ENCODE data around the gene DCDC2C.

Gene DCDC2C

GRCh38 chr2:3674066-3674845 lies 29.1 kb upstream of the DCDC2C start:
- DNase-seq = no peak

DNA sequence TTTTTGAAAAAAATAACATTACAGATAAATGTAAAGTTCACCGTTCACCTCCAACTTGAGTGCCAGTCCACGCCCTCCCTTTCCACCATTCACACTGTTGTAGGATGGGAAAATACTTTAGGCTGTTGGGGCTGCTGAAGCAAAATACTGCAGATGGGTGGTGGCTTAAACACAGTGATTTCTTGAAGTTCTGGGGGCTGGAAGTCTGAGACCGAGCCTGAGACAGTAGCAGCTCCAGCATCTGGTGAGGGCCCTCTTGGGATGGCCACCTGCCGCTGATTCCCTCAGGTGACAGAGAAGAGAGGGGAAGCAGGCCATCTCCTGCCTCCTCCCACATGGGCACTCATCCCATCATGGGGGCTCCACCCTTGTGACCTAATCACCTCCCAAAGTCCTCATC lies 27.7 kb upstream of the DCDC2C start:
- no peak for DNase-seq

DNA sequence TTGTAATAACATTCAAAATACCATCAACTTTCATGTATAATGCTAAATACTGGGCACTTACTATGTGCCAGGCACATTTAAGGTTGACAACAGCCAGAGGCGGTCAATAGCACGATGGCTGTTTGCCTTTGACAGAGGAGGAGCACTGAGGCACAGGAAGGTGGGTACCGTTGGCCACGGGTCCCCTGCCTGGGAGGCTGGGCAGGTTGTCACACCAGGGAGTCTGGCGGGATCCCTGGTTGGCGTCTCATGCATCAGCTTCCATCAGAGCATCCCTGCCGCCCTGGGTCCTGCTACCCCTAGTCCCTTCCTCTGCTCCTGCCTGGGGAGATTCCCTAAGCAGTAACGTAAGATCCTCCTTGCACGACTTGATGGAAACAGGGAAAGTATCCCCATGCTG lies 25.9 kb upstream of the DCDC2C start:
- DNase-seq = no peak

GRCh38 chr2:3678212-3678611 lies 25.2 kb upstream of the DCDC2C start:
- no peak for DNase-seq

GRCh38 chr2:3679180-3679579 lies 24.2 kb upstream of the DCDC2C start:
- DNase-seq = no peak

DNA sequence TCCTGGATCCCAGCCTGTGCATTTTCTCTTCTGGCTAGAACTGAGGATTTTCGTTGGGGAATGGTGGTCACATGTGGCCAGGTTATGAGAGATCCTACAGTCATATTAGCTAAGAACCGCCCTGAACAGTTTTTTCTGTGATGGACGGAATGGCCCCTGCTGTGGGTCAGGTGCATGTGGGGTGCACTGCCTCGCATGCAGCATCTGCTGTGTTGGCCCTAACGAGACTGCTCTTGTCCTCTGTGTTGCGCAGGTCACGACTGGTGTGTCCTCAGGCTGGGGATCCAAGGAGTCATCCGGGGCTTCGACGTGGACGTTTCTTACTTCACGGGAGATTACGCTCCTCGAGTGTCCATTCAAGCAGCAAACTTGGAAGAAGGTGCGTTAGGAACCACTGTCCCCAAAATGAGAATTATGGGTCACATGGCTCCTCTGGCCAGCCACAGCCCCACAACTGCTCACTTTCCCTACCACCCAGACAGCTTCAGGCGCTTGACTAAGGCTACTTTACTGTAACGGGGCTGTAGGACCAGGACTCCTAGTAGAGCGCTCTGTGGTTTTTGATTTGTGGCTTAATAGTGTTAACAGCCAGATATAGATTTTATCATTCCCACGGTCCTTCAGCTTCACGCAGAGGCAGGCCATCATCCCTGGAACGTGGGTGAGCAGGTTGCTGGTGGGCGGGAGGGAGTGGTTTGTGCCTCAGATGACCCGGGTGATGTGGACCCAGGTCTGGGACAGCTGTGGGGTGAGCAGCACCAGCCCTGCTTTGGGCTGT lies 23.6 kb upstream of the DCDC2C start:
- DNase-seq = no peak

DNA sequence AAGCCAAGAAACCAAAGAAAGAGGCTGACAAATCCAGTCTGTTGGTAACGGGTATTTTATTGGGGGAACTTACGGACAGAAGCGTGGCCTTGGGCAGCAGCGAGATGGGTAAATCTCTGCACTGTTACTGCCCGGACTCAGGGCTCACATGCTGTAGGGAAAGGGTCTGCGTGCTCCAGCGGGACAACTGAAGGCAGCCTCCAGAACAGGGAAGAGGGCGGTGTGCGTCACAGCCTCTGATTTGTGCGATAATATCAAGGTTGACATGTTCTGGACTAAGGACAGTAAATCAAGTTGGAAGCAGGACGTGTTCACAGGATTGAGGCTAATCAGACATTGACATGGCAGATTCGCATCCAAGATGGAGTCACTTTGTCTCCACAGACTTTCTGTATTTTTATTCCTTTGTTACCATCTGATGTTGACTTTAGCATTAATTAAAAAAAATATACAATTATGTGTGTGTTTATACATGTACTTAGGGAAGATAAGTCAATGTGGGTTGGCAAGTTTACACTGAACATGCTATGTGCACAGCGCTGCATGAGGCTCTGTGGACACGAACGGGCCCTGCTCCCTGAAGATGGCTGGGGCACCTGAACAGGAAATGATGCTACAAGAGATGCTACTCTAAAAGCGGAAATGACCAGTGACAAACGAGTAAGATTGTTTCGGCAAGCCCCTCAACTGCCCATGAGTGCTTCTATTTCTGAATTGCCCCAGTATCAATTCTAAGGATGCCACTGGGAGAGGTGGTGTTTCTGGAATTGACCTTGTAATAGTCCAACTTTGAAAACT lies 22.6 kb upstream of the DCDC2C start:
- DNase-seq = no peak

DNA sequence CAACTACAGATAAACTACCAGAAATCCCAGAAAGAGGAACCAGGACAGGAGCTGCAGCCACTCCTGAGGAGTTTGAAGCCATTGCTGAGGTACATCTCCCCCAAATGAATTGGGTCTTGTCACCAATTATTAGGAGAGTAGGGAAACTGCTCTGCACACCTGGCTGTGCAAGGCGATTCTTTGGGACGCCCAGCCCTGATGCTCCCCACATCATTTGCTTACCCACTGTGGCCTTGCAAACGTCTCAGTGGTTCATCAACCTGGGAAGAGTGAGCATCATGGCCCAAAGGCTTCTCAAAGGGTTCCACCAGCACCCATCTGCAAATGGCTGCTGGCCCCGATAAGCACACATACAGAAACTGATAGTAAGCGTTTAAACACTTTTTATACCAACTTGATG lies 21.8 kb upstream of the DCDC2C start:
- DNase-seq = no peak

GRCh38 chr2:3682811-3683210 lies 20.6 kb upstream of the DCDC2C start:
- no peak for DNase-seq

GRCh38 chr2:3683748-3684454 lies 19.5 kb upstream of the DCDC2C start:
- no peak for DNase-seq

- DNase-seq = no peak
Observed at GRCh38 chr2:3689998-3690748, 13.2 kb upstream of the DCDC2C start.

GRCh38 chr2:3692375-3692774 lies 11.0 kb upstream of the DCDC2C start:
- DNase-seq = no peak

GRCh38 chr2:3696545-3696944 lies 6.8 kb upstream of the DCDC2C start:
- no peak for DNase-seq

- no peak for DNase-seq
Observed at GRCh38 chr2:3701071-3701470, 2.3 kb upstream of the DCDC2C start.

DNA sequence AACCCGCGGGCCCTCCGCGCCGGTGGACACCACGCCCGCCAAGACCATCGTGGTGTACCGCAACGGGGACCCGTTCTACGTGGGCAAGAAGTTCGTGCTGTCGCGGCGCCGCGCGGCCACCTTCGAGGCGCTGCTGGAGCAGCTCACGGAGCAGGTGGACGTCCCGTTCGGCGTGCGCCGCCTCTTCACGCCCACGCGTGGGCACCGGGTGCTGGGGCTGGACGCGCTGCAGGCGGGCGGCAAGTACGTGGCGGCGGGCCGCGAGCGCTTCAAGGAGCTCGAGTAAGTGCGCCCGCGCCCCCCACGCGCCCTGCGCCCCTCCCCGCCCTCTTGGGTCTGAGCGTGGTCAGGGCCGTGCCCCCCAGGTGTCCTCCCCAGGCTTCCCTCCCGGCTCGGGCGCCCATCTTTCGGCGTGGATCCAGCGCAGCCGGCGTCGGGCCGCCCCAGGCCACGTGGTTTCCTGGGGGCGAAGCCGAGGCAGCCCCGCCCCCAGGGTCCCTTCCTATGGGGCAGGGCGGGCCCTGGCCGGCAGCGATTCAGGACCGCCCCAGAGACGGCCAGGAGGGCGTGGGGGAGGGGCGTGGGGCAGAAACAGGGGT lies 481 bp downstream of the DCDC2C start:
- no peak for DNase-seq

- DNase-seq = no peak
Observed at GRCh38 chr2:3704692-3705091, 1.3 kb downstream of the DCDC2C start.

- no peak for DNase-seq
Observed at GRCh38 chr2:3705782-3706181, 2.4 kb downstream of the DCDC2C start.

DNA sequence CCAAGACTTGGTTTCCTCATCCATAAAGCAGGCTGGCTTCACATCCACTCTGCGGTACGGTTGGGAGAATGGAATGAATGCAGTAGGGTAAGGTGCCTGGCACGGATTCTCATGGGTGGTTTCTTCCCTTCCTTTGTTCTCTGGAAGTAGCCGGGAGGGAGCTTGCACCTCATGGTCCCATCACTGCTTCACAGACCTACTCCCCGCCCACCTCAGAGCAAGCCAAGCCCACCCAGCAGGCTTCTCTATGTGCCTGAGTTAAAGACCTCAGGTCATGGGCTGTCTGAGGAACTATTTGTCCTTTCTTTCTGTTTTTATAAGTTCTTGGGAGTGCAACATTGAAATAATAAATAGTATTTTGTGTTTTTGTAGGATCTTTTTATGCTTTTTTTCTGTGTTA lies 3.5 kb downstream of the DCDC2C start:
- no peak for DNase-seq

GRCh38 chr2:3708576-3708975 lies 5.2 kb downstream of the DCDC2C start:
- DNase-seq = no peak

- no peak for DNase-seq
Observed at GRCh38 chr2:3709225-3709624, 5.8 kb downstream of the DCDC2C start.

GRCh38 chr2:3712424-3712823 lies 9.0 kb downstream of the DCDC2C start:
- no peak for DNase-seq

All from activated CD4-positive, alpha-beta T cell treated with anti-CD3 and anti-CD28 coated beads, Interleukin-2, amount 50 U/mL, for 48 hours (primary cell).